Muscle of leg (tissue), 11 donors: ENCODE results near the gene DSCAM. TPM values are rescaled to one million over a fixed set of nuclear protein-coding genes. Genes with fewer than 3 reads are reported as not detected.

Experiments
- DNase-seq: peaks from one replicate; pipeline ENCODE4 v3.0.0; 2013
- H3K27ac ChIP-seq: one replicate; pipeline ENCODE4 v1.5.1; 2013; ENCODE audit warnings: mild to moderate bottlenecking, low read length, control low read depth
- H3K27me3 ChIP-seq: one replicate; pipeline ENCODE4 v1.6.1; 2013; ENCODE audit warnings: low read length; ENCODE audit not compliant: control insufficient read depth, insufficient read depth
- H3K36me3 ChIP-seq: one replicate; pipeline ENCODE4 v1.6.1; 2013; ENCODE audit warnings: low read length; ENCODE audit not compliant: control insufficient read depth, insufficient read depth
- H3K4me1 ChIP-seq: one replicate; pipeline ENCODE4 v1.6.1; 2013; ENCODE audit warnings: low read length; ENCODE audit not compliant: control insufficient read depth, insufficient read depth
- H3K4me3 ChIP-seq: one replicate; pipeline ENCODE4 v1.5.1; 2013; ENCODE audit warnings: low read length, control low read depth
- H3K9me3 ChIP-seq: replicated peaks from 2 replicates; pipeline ENCODE4 v1.6.1; 2013; ENCODE audit warnings: low read depth, low read length; ENCODE audit not compliant: control insufficient read depth
- WGBS: methylation state at CpG from one replicate; pipeline ENCODE4 v1.1.5; 2013; ENCODE audit warnings: missing lambda C conversion rate; ENCODE audit not compliant: insufficient coverage; 5-methylcytosine and 5-hydroxymethylcytosine counted together
- polyA plus RNA-seq, 8 donors: library from polyadenylated mRNA; unstranded; fragments of 120-200 nt; gene quantifications; one replicate each; pipeline versions ENCODE4 v1.2.1 to v1.2.3, GENCODE V29; 2013; ENCODE audit warnings: inconsistent platforms in 1 of 8, low replicate concordance in 1 of 8; ENCODE audit not compliant: insufficient read length in 8 of 8, insufficient read depth in 1 of 8
- total RNA-seq: library from RNA; stranded (reverse); fragments of 120-200 nt; gene quantifications from one replicate; pipeline ENCODE4 v1.2.4, GENCODE V29; 2013

The DSCAM gene
- total and polyA plus RNA-seq, 9 donors, result 0.89 to 2.0 (median 1.3) TPM

- WGBS, result 50% methylated on average over 1 of the region's 1 CpG
- no peaks in the 10 kb centered on the region for H3K4me1 ChIP-seq
Measured at GRCh38 chr21:40425981-40426380, 421.0 kb downstream of the DSCAM start.

GRCh38 chr21:40422896-40423635, 423.9 kb downstream of the DSCAM start:
- Histone ChIP-seq H3K9me3 (peaks cover 3% of the 10 kb centered on the region), H3K4me1 (no peaks in the 10 kb centered on the region), H3K4me3 (no peak overlapping the region), H3K27me3 (no peaks in the 10 kb centered on the region), H3K36me3 (no peaks in the 10 kb centered on the region), H3K27ac (no peak overlapping the region)
- no peak for DNase-seq
- 70% methylated on average over 5 of the region's 12 CpGs for WGBS

More at GRCh38 chr21:40425981-40426380, 421.0 kb downstream of the DSCAM start:
- H3K27me3 ChIP-seq, result no peaks in the 10 kb centered on the region
- H3K9me3 ChIP-seq, result no peaks in the 10 kb centered on the region
- no peaks in the 10 kb centered on the region for H3K36me3 ChIP-seq
- no peak overlapping the region for H3K4me3 ChIP-seq
- DNase-seq, result no peak
- H3K27ac ChIP-seq, result no peak overlapping the region

- 85% methylated on average over 3 of the region's 4 CpGs for WGBS
- H3K4me1 ChIP-seq, result no peaks in the 10 kb centered on the region
- H3K36me3 ChIP-seq, result no peaks in the 10 kb centered on the region
- peaks cover 3% of the 10 kb centered on the region for H3K9me3 ChIP-seq
- H3K27ac ChIP-seq, result no peak overlapping the region
- no peaks in the 10 kb centered on the region for H3K27me3 ChIP-seq
- H3K4me3 ChIP-seq, result no peak overlapping the region
- no peak for DNase-seq
Measured at GRCh38 chr21:40421121-40421520, 425.8 kb downstream of the DSCAM start.

- Histone ChIP-seq H3K36me3 (no peaks in the 10 kb centered on the region), H3K27ac (no peak overlapping the region), H3K4me3 (no peak overlapping the region), H3K4me1 (no peaks in the 10 kb centered on the region), H3K9me3 (peaks cover 3% of the 10 kb centered on the region), H3K27me3 (no peaks in the 10 kb centered on the region)
- no peak for DNase-seq
Measured at GRCh38 chr21:40416572-40416971, 430.4 kb downstream of the DSCAM start.

- Histone ChIP-seq H3K36me3 (no peaks in the 10 kb centered on the region), H3K27me3 (no peaks in the 10 kb centered on the region), H3K27ac (no peak overlapping the region), H3K4me1 (no peaks in the 10 kb centered on the region), H3K9me3 (no peaks in the 10 kb centered on the region), H3K4me3 (no peak overlapping the region)
- no CpG with 5 or more reads among the region's 5 CpGs for WGBS
- DNase-seq, result no peak
Measured at GRCh38 chr21:40408561-40408960, 438.4 kb downstream of the DSCAM start.

- H3K4me1 ChIP-seq, result no peaks in the 10 kb centered on the region
- 11% methylated on average over 1 of the region's 3 CpGs for WGBS
- peaks cover 4% of the 10 kb centered on the region for H3K9me3 ChIP-seq
- DNase-seq, result peak; percentile 96
- H3K36me3 ChIP-seq, result no peaks in the 10 kb centered on the region
- no peak overlapping the region for H3K4me3 ChIP-seq
- no peaks in the 10 kb centered on the region for H3K27me3 ChIP-seq
- H3K27ac ChIP-seq, result peak overlapping the region; percentile 60
Measured at GRCh38 chr21:40404396-40404800, 442.6 kb downstream of the DSCAM start.

- H3K27me3 ChIP-seq, result no peaks in the 10 kb centered on the region
- DNase-seq, result peak; percentile 3
- 83% methylated on average over 1 of the region's 2 CpGs for WGBS
Measured at GRCh38 chr21:40402884-40403582, 443.9 kb downstream of the DSCAM start.

GRCh38 chr21:40395732-40396131, 451.2 kb downstream of the DSCAM start:
- H3K27me3 ChIP-seq, result no peaks in the 10 kb centered on the region
- no peaks in the 10 kb centered on the region for H3K36me3 ChIP-seq
- H3K9me3 ChIP-seq, result no peaks in the 10 kb centered on the region
- WGBS, result 68% methylated on average over 2 of the region's 7 CpGs
- no peak overlapping the region for H3K4me3 ChIP-seq
- H3K4me1 ChIP-seq, result no peaks in the 10 kb centered on the region
- no peak overlapping the region for H3K27ac ChIP-seq
- DNase-seq, result no peak

More at GRCh38 chr21:40402884-40403582, 443.9 kb downstream of the DSCAM start:
- Histone ChIP-seq H3K4me1 (no peaks in the 10 kb centered on the region), H3K27ac (no peak overlapping the region), H3K4me3 (no peak overlapping the region), H3K36me3 (no peaks in the 10 kb centered on the region), H3K9me3 (peaks cover 4% of the 10 kb centered on the region)

- no peaks in the 10 kb centered on the region for H3K36me3 ChIP-seq
- no peaks in the 10 kb centered on the region for H3K9me3 ChIP-seq
- no peaks in the 10 kb centered on the region for H3K4me1 ChIP-seq
- 100% methylated on average over 1 of the region's 5 CpGs for WGBS
- no peaks in the 10 kb centered on the region for H3K27me3 ChIP-seq
- DNase-seq, result no peak
- H3K4me3 ChIP-seq, result no peak overlapping the region
- H3K27ac ChIP-seq, result no peak overlapping the region
Measured at GRCh38 chr21:40393066-40393465, 453.9 kb downstream of the DSCAM start.

GRCh38 chr21:40388046-40388445, 458.9 kb downstream of the DSCAM start:
- DNase-seq, result no peak
- WGBS, result 43% methylated on average over 2 of the region's 6 CpGs
- no peaks in the 10 kb centered on the region for H3K9me3 ChIP-seq
- no peak overlapping the region for H3K4me3 ChIP-seq
- H3K36me3 ChIP-seq, result no peaks in the 10 kb centered on the region
- no peak overlapping the region for H3K27ac ChIP-seq
- H3K4me1 ChIP-seq, result no peaks in the 10 kb centered on the region
- no peaks in the 10 kb centered on the region for H3K27me3 ChIP-seq
